Activated CD4-positive, alpha-beta T cell treated with anti-CD3 and anti-CD28 coated beads, Interleukin-2, amount 50 U/mL, for 24 hours (primary cell): ENCODE results near the gene HMCN1.
"Not testable (repeated sequence)": the region's sequence is repeated elsewhere in the genome, so short reads cannot be mapped to it uniquely, and the experiment has no call there.

Source experiments
- DNase-seq, 2 donors: peaks; one replicate each; pipeline ENCODE4 v3.0.0-alpha.2; 2020; ENCODE audit warnings: low read depth in 1 of 2, low spot score in 1 of 2

The HMCN1 gene

DNA sequence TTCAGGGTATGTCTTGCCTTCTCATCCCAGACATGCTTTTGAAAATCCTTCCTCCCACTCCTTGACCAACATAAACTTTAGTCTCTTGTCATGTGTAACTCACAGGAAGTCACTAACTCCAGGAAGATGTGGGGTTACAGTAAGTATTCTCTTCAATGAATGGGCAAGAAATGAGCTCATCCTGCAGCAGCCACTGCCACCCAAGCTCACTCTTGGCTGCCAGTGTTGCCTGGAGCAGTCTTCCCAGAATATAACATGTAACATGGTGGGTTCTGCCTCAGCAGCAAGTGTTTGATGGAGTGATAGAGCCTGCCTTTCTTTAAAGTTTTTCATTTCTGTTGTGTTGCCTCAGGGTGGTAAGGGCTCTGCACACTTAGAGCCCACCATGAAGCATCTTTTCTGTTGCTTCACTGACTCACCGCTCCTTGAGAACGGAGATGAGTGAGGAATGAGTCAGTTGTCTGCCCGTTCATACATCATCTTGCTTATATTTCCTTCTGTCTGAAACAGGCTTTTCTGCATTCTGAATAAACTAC lies 453.9 kb downstream of the HMCN1 start:
- DNase-seq, result no peak

GRCh38 chr1:186188736-186189135 lies 454.5 kb downstream of the HMCN1 start:
- no peak for DNase-seq

GRCh38 chr1:186189156-186189555 lies 455.0 kb downstream of the HMCN1 start:
- no peak for DNase-seq

DNA sequence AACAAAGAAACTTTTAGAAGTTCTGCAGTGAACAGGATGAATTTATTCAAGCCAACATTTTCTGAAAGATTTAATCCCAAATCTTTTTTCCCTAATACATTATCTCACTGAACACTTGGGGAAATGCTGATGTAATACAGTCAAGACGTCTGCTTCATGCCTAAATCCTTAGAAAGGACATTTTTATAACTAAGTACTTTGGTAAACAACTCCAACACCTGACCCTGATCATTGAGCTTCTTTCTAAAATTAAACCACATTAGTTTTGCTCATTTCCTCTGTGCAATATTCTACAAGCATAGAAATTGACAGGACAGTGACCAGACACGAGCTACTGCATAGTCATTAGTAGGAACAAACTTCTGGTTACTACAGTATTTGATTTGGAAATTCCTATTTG lies 457.3 kb downstream of the HMCN1 start:
- no peak for DNase-seq

DNA sequence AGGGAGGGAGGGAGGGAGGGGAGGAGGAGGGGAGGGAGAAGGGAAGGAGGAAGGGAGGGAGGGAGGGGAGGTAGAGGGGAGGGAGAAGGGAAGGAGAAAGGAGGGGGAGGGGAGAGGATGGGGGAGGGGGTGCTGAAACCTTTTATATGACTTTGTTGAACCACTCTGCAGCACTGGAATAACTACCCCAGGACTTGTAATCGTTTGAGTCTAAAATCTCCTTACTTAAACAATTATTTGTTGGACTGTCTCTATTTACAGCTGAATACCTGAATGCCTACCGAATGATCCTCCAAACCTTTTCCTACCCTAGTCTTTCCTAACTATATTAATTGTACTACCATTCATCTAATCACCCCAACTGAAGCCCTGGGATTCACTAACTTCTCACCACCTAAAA lies 459.0 kb downstream of the HMCN1 start:
- no peak for DNase-seq

GRCh38 chr1:186194107-186194756 lies 460.0 kb downstream of the HMCN1 start:
- no peak for DNase-seq

- DNase-seq, result no peak
Observed at GRCh38 chr1:186195377-186195931, 461.3 kb downstream of the HMCN1 start.

GRCh38 chr1:186202271-186202764 lies 468.1 kb downstream of the HMCN1 start:
- DNase-seq, result no peak

- no peak for DNase-seq
Observed at GRCh38 chr1:186202776-186203175, 468.6 kb downstream of the HMCN1 start.

- DNase-seq, result no peak
Observed at GRCh38 chr1:186206048-186206570, 471.9 kb downstream of the HMCN1 start.

DNA sequence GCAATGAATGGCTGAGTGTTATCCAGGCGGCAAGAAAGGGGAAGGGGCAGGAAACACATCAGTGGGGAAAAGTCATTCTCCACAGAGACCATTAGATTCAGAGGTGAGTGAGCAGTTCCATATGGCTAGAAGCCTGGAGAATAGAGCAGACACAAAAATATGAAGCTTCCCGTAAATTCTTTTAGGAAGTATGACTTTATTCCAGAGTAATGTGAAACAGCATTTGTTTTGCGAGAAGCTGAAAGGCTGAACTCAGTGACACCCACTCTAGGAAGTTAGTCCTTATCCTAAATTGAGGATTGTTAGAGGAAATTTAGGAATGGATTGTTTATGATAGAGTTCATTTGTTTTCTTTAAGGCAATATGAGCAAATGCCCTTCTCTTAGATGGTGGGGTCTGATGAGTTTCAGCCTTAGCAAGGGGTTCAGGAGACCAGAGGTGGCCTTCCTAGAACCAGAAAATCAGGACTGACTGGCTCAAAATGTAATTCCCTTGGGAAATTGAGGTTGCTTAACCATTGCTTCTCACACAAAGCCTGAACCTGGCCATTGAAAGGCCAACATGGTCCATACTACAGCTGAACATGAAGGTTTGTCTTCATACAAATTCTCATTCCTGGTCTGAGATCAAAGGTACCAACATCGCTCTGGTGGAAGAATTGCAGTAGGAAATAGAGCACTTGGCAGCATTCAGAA lies 473.3 kb downstream of the HMCN1 start:
- no peak for DNase-seq

DNA sequence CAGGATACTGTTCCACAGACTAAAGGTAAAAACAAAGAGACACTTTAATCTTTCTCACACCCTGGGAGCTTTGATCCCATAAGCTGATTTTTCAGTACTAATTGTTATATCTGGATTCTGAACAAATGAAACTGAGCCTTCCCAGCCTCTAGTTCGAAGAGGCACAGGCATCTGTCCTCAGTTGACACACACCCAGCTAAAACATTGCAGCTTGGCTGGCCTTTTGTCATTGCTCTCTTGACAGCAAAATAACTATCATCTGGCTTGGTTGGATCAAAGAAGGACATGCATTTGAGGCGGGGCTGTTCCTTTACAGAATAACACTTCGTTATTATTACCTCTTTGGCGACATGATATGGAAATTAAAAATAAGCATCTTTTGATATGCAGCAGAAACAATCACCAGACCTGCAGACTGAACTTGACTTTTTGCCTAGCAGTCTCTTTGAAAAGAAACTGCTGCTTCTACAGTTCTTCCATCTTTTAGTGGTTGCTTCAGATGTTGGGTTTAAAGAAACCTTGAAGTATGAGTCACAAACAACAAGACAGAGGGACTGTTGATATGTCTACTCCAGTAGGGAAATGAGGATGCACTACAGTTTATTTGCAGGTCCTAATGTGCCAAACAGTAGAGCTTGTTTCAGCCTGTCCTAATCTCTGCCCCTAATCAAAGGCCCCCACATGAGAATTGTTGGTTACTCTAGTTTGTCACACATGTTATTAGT lies 474.4 kb downstream of the HMCN1 start:
- DNase-seq, result no peak

- no peak for DNase-seq
Observed at GRCh38 chr1:186210258-186210657, 476.1 kb downstream of the HMCN1 start.

- not testable (repeated sequence) for DNase-seq
Observed at GRCh38 chr1:186211583-186211982, 477.4 kb downstream of the HMCN1 start.

DNA sequence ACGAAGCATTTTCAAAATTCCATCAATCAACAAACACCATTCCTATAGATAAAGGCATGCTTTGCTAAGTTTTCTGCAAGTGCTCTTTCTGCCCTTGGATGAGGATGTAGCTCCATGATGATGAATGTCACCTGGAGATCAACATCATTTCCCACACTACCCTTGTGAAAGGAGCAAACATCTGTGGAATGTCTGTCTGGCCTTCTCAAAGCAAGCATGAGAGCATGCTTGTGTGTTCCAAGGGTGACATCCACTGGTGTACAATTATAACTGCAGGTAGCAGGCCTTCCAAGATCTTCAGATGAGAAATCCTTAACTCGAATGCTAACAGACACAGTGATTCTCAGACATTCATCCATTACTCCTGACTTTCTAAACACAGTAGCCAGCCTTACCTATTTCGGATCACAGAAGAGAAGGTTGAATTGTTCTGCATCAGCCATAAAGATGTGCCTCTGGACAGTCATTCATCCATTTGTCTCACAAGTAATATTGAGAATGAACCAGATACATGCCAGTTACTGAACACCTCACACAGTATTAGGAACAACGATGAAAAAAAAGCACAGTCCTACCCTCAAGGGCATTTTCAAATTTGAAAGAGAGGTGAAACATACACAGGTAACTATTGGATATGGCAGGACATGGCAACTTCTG lies 478.5 kb downstream of the HMCN1 start:
- DNase-seq, result no peak

GRCh38 chr1:186213225-186213607 lies 479.0 kb downstream of the HMCN1 start:
- DNase-seq, result no peak

DNA sequence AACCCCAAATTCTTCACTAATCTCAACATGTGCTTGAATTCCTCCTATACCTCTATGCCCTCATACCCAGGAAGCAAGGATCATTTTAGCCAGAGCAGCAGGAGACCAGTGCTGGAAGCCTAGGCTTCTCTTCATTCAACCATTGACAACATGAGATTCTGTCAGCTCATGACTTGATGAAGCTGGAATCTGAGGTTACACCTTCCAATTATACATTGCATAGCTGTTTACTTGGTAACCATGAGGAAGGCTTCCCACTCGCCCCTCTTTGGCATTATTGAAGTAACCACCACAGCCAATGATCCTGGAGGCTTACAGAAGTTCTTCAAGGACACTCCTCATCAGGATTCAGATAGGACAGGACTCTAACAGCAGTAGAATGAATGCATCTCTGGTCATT lies 480.6 kb downstream of the HMCN1 start:
- DNase-seq, result no peak

DNA sequence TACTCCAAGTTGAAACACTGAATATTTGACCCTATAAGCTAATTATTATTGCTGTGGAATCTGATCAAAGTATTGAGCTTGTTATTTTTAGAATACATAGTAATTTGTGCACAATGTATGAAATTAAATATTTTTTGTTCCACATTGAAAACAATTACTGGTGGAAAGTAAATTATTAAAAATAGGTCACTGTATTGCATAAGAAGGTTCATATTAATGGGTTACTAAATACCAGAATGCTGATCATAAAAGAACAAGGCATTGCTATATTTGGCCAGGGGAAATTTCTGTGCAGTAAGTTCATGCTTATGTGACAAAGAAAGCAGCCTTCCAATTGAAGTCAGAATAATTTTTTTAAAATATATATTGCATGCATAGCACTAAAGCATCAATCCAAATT lies 481.4 kb downstream of the HMCN1 start:
- DNase-seq, result no peak

- no peak for DNase-seq
Observed at GRCh38 chr1:186218654-186219352, 484.6 kb downstream of the HMCN1 start.

GRCh38 chr1:186220067-186220466 lies 485.9 kb downstream of the HMCN1 start:
- DNase-seq, result no peak
